Effector CD4-positive, alpha-beta T cell (primary cell): ENCODE data around the gene SIT1.
A peak's percentile ranks its signal among the peaks of the same experiment; 100 is the strongest.
"Not testable (repeated sequence)": the region's sequence is repeated elsewhere in the genome, so short reads cannot be mapped to it uniquely, and the experiment has no call there.

Source experiments
- DNase-seq: peaks from one replicate; pipeline ENCODE4 v3.0.0-alpha.2; 2020

Gene SIT1

GRCh38 chr9:35636135-35636876 is 14.4 kb downstream of the SIT1 start:
- DNase-seq, result no peak

- DNase-seq, result no peak
Measured at GRCh38 chr9:35635730-35636129, 15.0 kb downstream of the SIT1 start.

- no peak for DNase-seq
Measured at GRCh38 chr9:35629597-35629996, 21.1 kb downstream of the SIT1 start.

GRCh38 chr9:35628389-35628991 is 22.2 kb downstream of the SIT1 start:
- no peak for DNase-seq

- DNase-seq, result no peak
Measured at GRCh38 chr9:35627575-35627974, 23.2 kb downstream of the SIT1 start.

GRCh38 chr9:35619800-35620158 is 31.0 kb downstream of the SIT1 start:
- DNase-seq, result no peak

GRCh38 chr9:35618854-35619799 is 31.6 kb downstream of the SIT1 start:
- no peak for DNase-seq

- no peak for DNase-seq
Measured at GRCh38 chr9:35618325-35618727, 32.4 kb downstream of the SIT1 start, which contains the start of gene CD72. CD72 (minus strand) TSS chr9:35618413; CDS start chr9:35618303, 110 bp downstream.

- DNase-seq, result no peak
Measured at GRCh38 chr9:35617548-35617947, 33.2 kb downstream of the SIT1 start.

- DNase-seq, result peak; percentile 58
Measured at GRCh38 chr9:35616681-35617459, 33.9 kb downstream of the SIT1 start.

- no peak for DNase-seq
Measured at GRCh38 chr9:35615981-35616680, 34.6 kb downstream of the SIT1 start.

- DNase-seq, result no peak
Measured at GRCh38 chr9:35612843-35613242, 37.9 kb downstream of the SIT1 start.

- DNase-seq, result not testable (repeated sequence)
Measured at GRCh38 chr9:35612066-35612465, 38.7 kb downstream of the SIT1 start.

GRCh38 chr9:35611230-35611797 is 39.4 kb downstream of the SIT1 start:
- DNase-seq, result peak; percentile 49

GRCh38 chr9:35609820-35610163 is 40.9 kb downstream of the SIT1 start:
- no peak for DNase-seq

GRCh38 chr9:35609001-35609819 is 41.5 kb downstream of the SIT1 start:
- no peak for DNase-seq

- no peak for DNase-seq
Measured at GRCh38 chr9:35608221-35608620, 42.5 kb downstream of the SIT1 start.

GRCh38 chr9:35606726-35607125 is 44.0 kb downstream of the SIT1 start:
- DNase-seq, result no peak

- no peak for DNase-seq
Measured at GRCh38 chr9:35606138-35606504, 44.6 kb downstream of the SIT1 start.

- DNase-seq, result peak; percentile 13
Measured at GRCh38 chr9:35605351-35606137, 45.2 kb downstream of the SIT1 start.
